ENCODE results near the gene CLDN1.

Gene CLDN1

GRCh38 chr3:190340071-190340470 lies 17.8 kb upstream of the CLDN1 start:
- no peak overlapping the region for H3K27ac ChIP-seq
- H3K36me3 ChIP-seq, result no peaks in the 10 kb centered on the region
- H3K27me3 ChIP-seq, result no peaks in the 10 kb centered on the region
- H3K4me1 ChIP-seq, result peaks cover 0 to 4% (median 0%) of the 10 kb centered on the region in 4 donors
- no peak for DNase-seq
- intact Hi-C loops (cut with DNase I; ENCODE audit: low total_unique reads), result no loop called here
- H3K4me3 ChIP-seq, result no peak overlapping the region
- H3K9me3 ChIP-seq, result no peaks in the 10 kb centered on the region
- TF ChIP-seq, protein P1, sequence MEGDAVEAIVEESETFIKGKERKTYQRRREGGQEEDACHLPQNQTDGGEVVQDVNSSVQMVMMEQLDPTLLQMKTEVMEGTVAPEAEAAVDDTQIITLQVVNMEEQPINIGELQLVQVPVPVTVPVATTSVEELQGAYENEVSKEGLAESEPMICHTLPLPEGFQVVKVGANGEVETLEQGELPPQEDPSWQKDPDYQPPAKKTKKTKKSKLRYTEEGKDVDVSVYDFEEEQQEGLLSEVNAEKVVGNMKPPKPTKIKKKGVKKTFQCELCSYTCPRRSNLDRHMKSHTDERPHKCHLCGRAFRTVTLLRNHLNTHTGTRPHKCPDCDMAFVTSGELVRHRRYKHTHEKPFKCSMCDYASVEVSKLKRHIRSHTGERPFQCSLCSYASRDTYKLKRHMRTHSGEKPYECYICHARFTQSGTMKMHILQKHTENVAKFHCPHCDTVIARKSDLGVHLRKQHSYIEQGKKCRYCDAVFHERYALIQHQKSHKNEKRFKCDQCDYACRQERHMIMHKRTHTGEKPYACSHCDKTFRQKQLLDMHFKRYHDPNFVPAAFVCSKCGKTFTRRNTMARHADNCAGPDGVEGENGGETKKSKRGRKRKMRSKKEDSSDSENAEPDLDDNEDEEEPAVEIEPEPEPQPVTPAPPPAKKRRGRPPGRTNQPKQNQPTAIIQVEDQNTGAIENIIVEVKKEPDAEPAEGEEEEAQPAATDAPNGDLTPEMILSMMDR (IDR thresholded peaks at IDR 0.05), result no peak

GRCh38 chr3:190339130-190339529 lies 16.9 kb upstream of the CLDN1 start:
- intact Hi-C loops (cut with DNase I; ENCODE audit: low total_unique reads), result no loop called here

DNA sequence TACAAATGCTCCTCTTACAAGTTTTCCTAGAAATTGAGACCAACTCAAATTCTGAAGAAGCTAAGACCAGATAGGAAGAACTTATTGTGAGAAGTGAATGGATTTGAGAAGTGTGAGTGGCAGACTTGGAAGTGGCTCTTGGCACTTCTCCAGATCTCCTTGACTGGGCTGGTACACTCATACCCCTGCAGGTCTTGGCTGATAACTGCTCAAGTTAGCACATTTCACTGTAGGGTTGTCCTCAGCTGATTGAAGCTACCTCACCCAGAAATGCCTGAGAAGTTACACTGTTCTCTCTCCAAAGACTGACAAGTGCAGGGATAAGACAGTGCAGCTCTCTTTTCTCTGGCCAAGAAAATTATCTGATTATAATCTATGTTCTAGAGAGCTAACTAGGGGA lies 16.5 kb upstream of the CLDN1 start:
- TF ChIP-seq, protein P1 (IDR thresholded peaks at IDR 0.05), result no peak
- intact Hi-C loops (cut with DNase I; ENCODE audit: low total_unique reads), result no loop called here
- Histone ChIP-seq H3K27ac (no peak overlapping the region), H3K4me3 (no peak overlapping the region), H3K4me1 (no peaks in the 10 kb centered on the region), H3K36me3 (no peaks in the 10 kb centered on the region), H3K9me3 (no peaks in the 10 kb centered on the region), H3K27me3 (no peaks in the 10 kb centered on the region)
- DNase-seq, result no peak

More at GRCh38 chr3:190339130-190339529, 16.9 kb upstream of the CLDN1 start:
- no peak for DNase-seq
- Histone ChIP-seq H3K27me3 (no peaks in the 10 kb centered on the region), H3K9me3 (no peaks in the 10 kb centered on the region), H3K36me3 (no peaks in the 10 kb centered on the region), H3K4me3 (no peak overlapping the region), H3K27ac (no peak overlapping the region), H3K4me1 (no peaks in the 10 kb centered on the region)
- TF ChIP-seq, protein P1 (IDR thresholded peaks at IDR 0.05), result no peak

- no peak for DNase-seq
- H3K27me3 ChIP-seq, result no peaks in the 10 kb centered on the region
- TF ChIP-seq, protein P1 (IDR thresholded peaks at IDR 0.05), result no peak
- intact Hi-C loops (cut with DNase I; ENCODE audit: low total_unique reads), result no loop called here
- H3K36me3 ChIP-seq, result no peaks in the 10 kb centered on the region
- no peak overlapping the region for H3K4me3 ChIP-seq
- no peak overlapping the region for H3K27ac ChIP-seq
- no peaks in the 10 kb centered on the region for H3K9me3 ChIP-seq
- H3K4me1 ChIP-seq, result no peaks in the 10 kb centered on the region
These were observed 15.1 kb upstream of the CLDN1 start for GRCh38 chr3:190337301-190337700.

DNA sequence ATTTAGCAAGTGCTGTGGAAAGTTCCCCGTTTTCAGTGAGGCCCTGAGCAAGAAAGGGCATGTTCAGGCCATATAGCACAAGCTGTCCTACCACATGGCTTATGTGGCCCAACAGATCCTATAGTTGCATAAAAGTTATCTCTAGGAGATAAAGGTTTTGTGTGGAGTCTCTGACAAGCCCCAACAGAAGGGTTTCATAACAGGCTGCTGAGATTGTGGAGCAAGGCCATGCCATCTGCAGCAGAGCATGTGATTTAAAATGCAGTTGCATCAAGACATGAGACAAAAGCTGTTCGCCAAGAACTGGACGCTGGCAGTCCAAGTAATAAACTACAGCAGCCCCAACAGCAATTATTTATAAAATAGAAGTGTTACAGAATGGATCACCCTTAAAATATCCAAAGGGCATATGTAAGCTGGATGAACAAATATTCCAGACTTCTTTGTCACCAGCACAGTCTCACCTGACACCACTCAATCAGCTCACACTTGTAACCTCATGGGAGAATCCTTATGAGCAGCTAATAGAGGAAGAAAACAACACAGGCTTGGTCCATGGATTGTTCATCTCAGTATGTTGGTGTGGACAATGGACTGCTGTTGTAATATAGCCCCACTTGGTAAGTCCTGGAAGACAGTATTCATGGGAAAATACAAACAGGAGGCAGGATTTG lies 14.4 kb upstream of the CLDN1 start:
- Histone ChIP-seq H3K9me3 (no peaks in the 10 kb centered on the region), H3K36me3 (no peaks in the 10 kb centered on the region), H3K4me1 (no peaks in the 10 kb centered on the region), H3K4me3 (no peak overlapping the region), H3K27me3 (no peaks in the 10 kb centered on the region), H3K27ac (no peak overlapping the region)
- intact Hi-C loops (cut with DNase I; ENCODE audit: low total_unique reads), result no loop called here
- TF ChIP-seq, protein P1 (IDR thresholded peaks at IDR 0.05), result no peak
- DNase-seq, result no peak

DNA sequence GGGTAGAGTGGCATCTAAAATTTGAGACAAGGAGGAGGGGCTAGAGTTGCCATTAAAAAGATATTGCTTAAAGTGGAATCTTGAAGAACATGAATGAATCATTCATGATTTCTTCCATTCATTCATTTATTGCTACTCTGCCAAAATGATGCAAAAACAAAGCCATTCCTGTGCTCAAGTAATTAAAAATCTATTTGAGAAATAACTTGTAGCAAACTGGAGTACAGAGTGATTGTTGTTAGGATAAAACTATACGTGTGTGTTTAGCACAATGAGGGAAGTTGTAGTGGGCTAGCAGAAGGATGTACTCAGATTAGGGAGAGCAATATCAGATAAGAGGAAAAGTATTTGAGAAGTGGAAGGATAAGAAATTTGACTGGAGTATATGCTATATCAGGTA lies 11.7 kb upstream of the CLDN1 start:
- Histone ChIP-seq H3K9me3 (no peaks in the 10 kb centered on the region), H3K4me3 (no peak overlapping the region), H3K27me3 (no peaks in the 10 kb centered on the region), H3K27ac (no peak overlapping the region), H3K36me3 (no peaks in the 10 kb centered on the region), H3K4me1 (no peaks in the 10 kb centered on the region)
- TF ChIP-seq, protein P1 (IDR thresholded peaks at IDR 0.05), result no peak
- intact Hi-C loops (cut with DNase I; ENCODE audit: low total_unique reads), result no loop called here
- DNase-seq, result no peak

Data from tibial artery (tissue), 4 donors.